ENCODE data around the gene NAPSA. TPM values are rescaled to one million over a fixed set of nuclear protein-coding genes. Genes with fewer than 3 reads are reported as not detected.
"Not testable (repeated sequence)": the region's sequence is repeated elsewhere in the genome, so short reads cannot be mapped to it uniquely, and the experiment has no call there.

NAPSA gene
- total RNA-seq, 1 donor, result not detected

- H3K4me3 ChIP-seq (ENCODE audit: low read depth, low read length), result no peak overlapping the region
- no peak for DNase-seq (ENCODE audit: low read depth)
- no peak for TF ChIP-seq CTCF (IDR thresholded peaks at IDR 0.05; ENCODE audit: insufficient read depth, low read length)
Measured at GRCh38 chr19:50330365-50331078, 34.9 kb downstream of the NAPSA start.

GRCh38 chr19:50329926-50330294, 35.5 kb downstream of the NAPSA start:
- H3K4me3 ChIP-seq (ENCODE audit: low read depth, low read length); DNase-seq (ENCODE audit: low read depth): not testable (repeated sequence)

GRCh38 chr19:50329146-50329925, 36.1 kb downstream of the NAPSA start, which contains the start of gene KCNC3:
Gene KCNC3, minus strand, starts transcription at chr19:50329377. Its CDS starts 295 bp downstream, at chr19:50329082.
- no peak within 1 kb of the TSS for H3K4me3 ChIP-seq (ENCODE audit: low read depth, low read length)
- no peak for TF ChIP-seq CTCF (IDR thresholded peaks at IDR 0.05; ENCODE audit: insufficient read depth, low read length)
- DNase-seq (ENCODE audit: low read depth), result peak; percentile 71

- no peak for TF ChIP-seq CTCF (IDR thresholded peaks at IDR 0.05; ENCODE audit: insufficient read depth, low read length)
- H3K4me3 ChIP-seq (ENCODE audit: low read depth, low read length), result no peak overlapping the region
- no peak for DNase-seq (ENCODE audit: low read depth)
Measured at GRCh38 chr19:50328873-50329145, 36.6 kb downstream of the NAPSA start.

GRCh38 chr19:50328224-50328872, 37.1 kb downstream of the NAPSA start:
- TF ChIP-seq CTCF (IDR thresholded peaks at IDR 0.05; ENCODE audit: insufficient read depth, low read length), result no peak
- no peak for DNase-seq (ENCODE audit: low read depth)
- no peak overlapping the region for H3K4me3 ChIP-seq (ENCODE audit: low read depth, low read length)

- DNase-seq (ENCODE audit: low read depth), result no peak
- H3K4me3 ChIP-seq (ENCODE audit: low read depth, low read length), result no peak overlapping the region
- TF ChIP-seq CTCF (IDR thresholded peaks at IDR 0.05; ENCODE audit: insufficient read depth, low read length), result no peak
Measured at GRCh38 chr19:50327461-50328223, 37.8 kb downstream of the NAPSA start.

Measured in fibroblast of the aortic adventitia (primary cell).